DOHH2 (cell line): ENCODE results near the gene OR51B4.

Source experiments
- H3F3A ChIP-seq: fragments of 200-600 bp; sonication (generic), shearing (Covaris generic); 2 replicates; pipeline ENCODE4 v1.6.0; 2016; ENCODE audit warnings: antibody characterized with exemption, mild to moderate bottlenecking; ENCODE audit not compliant: control insufficient read depth, insufficient read depth
- H3K27ac ChIP-seq: fragments of 200-600 bp; sonication (generic); 2 replicates; pipeline ENCODE4 v1.5.1; 2014; ENCODE audit warnings: low read depth, mild to moderate bottlenecking, low read length, moderate library complexity
- H3K27me3 ChIP-seq: fragments of 200-600 bp; sonication (generic); 2 replicates; pipeline ENCODE4 v1.6.1; 2014; ENCODE audit warnings: mild to moderate bottlenecking, low read length, mixed read lengths; ENCODE audit not compliant: control insufficient read depth
- H3K36me3 ChIP-seq: fragments of 200-600 bp; sonication (generic); 2 replicates; pipeline ENCODE4 v1.6.1; 2014; ENCODE audit warnings: mild to moderate bottlenecking, low read length, moderate library complexity, mixed read lengths; ENCODE audit not compliant: control insufficient read depth
- H3K4me1 ChIP-seq: fragments of 200-600 bp; sonication (generic); 2 replicates; pipeline ENCODE4 v1.6.1; 2014; ENCODE audit warnings: mild to moderate bottlenecking, low read length, mixed read lengths; ENCODE audit not compliant: control insufficient read depth
- H3K4me2 ChIP-seq: fragments of 200-600 bp; sonication (generic); 2 replicates; pipeline ENCODE4 v1.6.0; 2014; ENCODE audit warnings: mild to moderate bottlenecking, low read length, moderate library complexity
- H3K4me3 ChIP-seq: fragments of 200-600 bp; sonication (generic); 2 replicates; pipeline ENCODE4 v1.5.1; 2014; ENCODE audit warnings: mild to moderate bottlenecking, low read length, mixed read lengths
- H3K79me2 ChIP-seq: fragments of 200-600 bp; sonication (generic); 2 replicates; pipeline ENCODE4 v1.6.1; 2014; ENCODE audit warnings: mild to moderate bottlenecking, low read length, mixed read lengths; ENCODE audit not compliant: control insufficient read depth
- H3K9me2 ChIP-seq: fragments of 200-600 bp; sonication (generic); replicated peaks from 2 replicates; pipeline ENCODE4 v1.6.1; 2014; ENCODE audit warnings: mild to moderate bottlenecking, low read length, mixed read lengths; ENCODE audit not compliant: control insufficient read depth
- H3K9me3 ChIP-seq: fragments of 200-600 bp; sonication (generic); 2 replicates; pipeline ENCODE4 v1.6.1; 2014; ENCODE audit warnings: antibody characterized with exemption, low read length, mixed read lengths; ENCODE audit not compliant: control insufficient read depth, insufficient read depth
- H4K20me1 ChIP-seq: fragments of 200-600 bp; sonication (generic); 2 replicates; pipeline ENCODE4 v1.6.0; 2014; ENCODE audit warnings: low read depth, mild to moderate bottlenecking, antibody characterized with exemption, low read length, moderate library complexity; ENCODE audit not compliant: control insufficient read depth, insufficient read depth
- CTCF ChIP-seq: fragments of 200-600 bp; sonication (generic); IDR thresholded peaks from one replicate; pipeline ENCODE4 v1.5.1; 2014; ENCODE audit warnings: antibody characterized with exemption, mild to moderate bottlenecking, low read depth, low read length; ENCODE audit not compliant: poor library complexity, severe bottlenecking
- EZH2phosphoT487 ChIP-seq: fragments of 200-600 bp; sonication (generic); IDR thresholded peaks from 2 replicates; pipeline ENCODE4 v1.6.1; 2017; ENCODE audit warnings: borderline replicate concordance, mild to moderate bottlenecking, antibody characterized with exemption, low read length, moderate library complexity, mixed read lengths

OR51B4 gene

GRCh38 chr11:5307256-5308019 lies 5.7 kb upstream of the OR51B4 start:
- no peaks in the 10 kb centered on the region for H4K20me1 ChIP-seq
- H3K9me2 ChIP-seq = no peaks in the 10 kb centered on the region
- H3K9me3 ChIP-seq = no peaks in the 10 kb centered on the region
- no peaks in the 10 kb centered on the region for H3K36me3 ChIP-seq
- no peaks in the 10 kb centered on the region for H3F3A ChIP-seq
- no peaks in the 10 kb centered on the region for H3K4me1 ChIP-seq
- no peak overlapping the region for H3K27ac ChIP-seq
- TF ChIP-seq CTCF (no peak), EZH2phosphoT487 (no peak)
- no peak overlapping the region for H3K4me2 ChIP-seq
- H3K79me2 ChIP-seq = no peaks in the 10 kb centered on the region
- H3K4me3 ChIP-seq = no peak overlapping the region
- no peaks in the 10 kb centered on the region for H3K27me3 ChIP-seq

DNA sequence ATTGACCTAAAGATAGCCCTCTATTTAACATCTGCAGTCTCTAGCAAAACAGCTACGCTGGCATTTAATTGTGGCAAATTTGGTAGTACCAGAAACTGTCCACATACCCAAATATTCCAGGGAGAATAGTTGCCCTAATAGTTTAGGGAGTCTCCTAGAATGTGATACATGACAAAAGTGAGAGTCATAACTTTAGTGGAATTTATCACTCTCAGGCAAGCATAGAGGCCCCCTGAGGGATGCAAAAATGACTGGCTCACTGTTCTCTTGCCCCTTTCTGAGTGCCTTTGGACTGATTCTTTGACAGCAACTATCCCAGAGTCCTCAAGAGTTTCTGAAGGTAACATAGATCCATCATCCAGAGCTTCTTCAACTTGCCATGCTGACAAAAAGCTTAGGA lies 2.3 kb upstream of the OR51B4 start:
- no peaks in the 10 kb centered on the region for H3K79me2 ChIP-seq
- no peaks in the 10 kb centered on the region for H3K36me3 ChIP-seq
- no peak overlapping the region for H3K4me3 ChIP-seq
- H3K9me3 ChIP-seq = no peaks in the 10 kb centered on the region
- no peaks in the 10 kb centered on the region for H3K27me3 ChIP-seq
- H3K4me2 ChIP-seq = no peak overlapping the region
- H3K27ac ChIP-seq = no peak overlapping the region
- TF ChIP-seq EZH2phosphoT487 (no peak), CTCF (no peak)
- no peaks in the 10 kb centered on the region for H3F3A ChIP-seq
- no peaks in the 10 kb centered on the region for H3K9me2 ChIP-seq
- no peaks in the 10 kb centered on the region for H3K4me1 ChIP-seq
- H4K20me1 ChIP-seq = no peaks in the 10 kb centered on the region

GRCh38 chr11:5303626-5304025 lies 1.9 kb upstream of the OR51B4 start:
- no peak overlapping the region for H3K27ac ChIP-seq

More at GRCh38 chr11:5303626-5304025, 1.9 kb upstream of the OR51B4 start:
- H3K4me2 ChIP-seq = no peak overlapping the region
- H3K9me2 ChIP-seq = no peaks in the 10 kb centered on the region
- H3K4me3 ChIP-seq = no peak overlapping the region
- no peak for TF ChIP-seq EZH2phosphoT487
- TF ChIP-seq CTCF = no peak
- H3K36me3 ChIP-seq = no peaks in the 10 kb centered on the region
- H3F3A ChIP-seq = no peaks in the 10 kb centered on the region
- no peaks in the 10 kb centered on the region for H3K27me3 ChIP-seq
- no peaks in the 10 kb centered on the region for H3K9me3 ChIP-seq
- H3K79me2 ChIP-seq = no peaks in the 10 kb centered on the region
- no peaks in the 10 kb centered on the region for H3K4me1 ChIP-seq
- no peaks in the 10 kb centered on the region for H4K20me1 ChIP-seq
